SK-N-MC (cell line): ENCODE results near the gene AIF1.

Source experiments
- DNase-seq: peaks from one replicate; pipeline ENCODE4 v3.0.0-alpha.2; 2011; ENCODE audit warnings: low read depth, low spot score
- H3K27ac ChIP-seq: fragments of 200-600 bp; sonication (generic); 2 replicates; pipeline ENCODE4 v1.5.1; 2016; ENCODE audit warnings: mixed run types
- H3K36me3 ChIP-seq: fragments of 200-600 bp; sonication (generic); 2 replicates; pipeline ENCODE4 v1.6.1; 2017; ENCODE audit warnings: antibody characterized with exemption, low read length, mixed read lengths; ENCODE audit not compliant: insufficient read depth
- H3K4me3 ChIP-seq: fragments of 200-600 bp; sonication (generic); 2 replicates; pipeline ENCODE4 v1.5.1; 2016
- H3K9ac ChIP-seq: fragments of 200-600 bp; sonication (generic); 2 replicates; pipeline ENCODE4 v1.8.0; 2017; ENCODE audit warnings: mixed run types, mixed read lengths; ENCODE audit not compliant: insufficient read length
- H3K9me3 ChIP-seq: fragments of 200-600 bp; sonication (generic); 2 replicates; pipeline ENCODE4 v1.6.1; 2017; ENCODE audit warnings: low read depth, mild to moderate bottlenecking, antibody characterized with exemption, low read length, moderate library complexity, mixed read lengths
- EZH2 ChIP-seq: fragments of 200-600 bp; sonication (generic); IDR thresholded peaks from one replicate; pipeline ENCODE4 v1.6.1; 2017; ENCODE audit warnings: antibody characterized with exemption
- FOXP2 ChIP-seq: optimal IDR thresholded peaks from 2 replicates; pipeline ENCODE3; 2011; ENCODE audit warnings: mild to moderate bottlenecking, moderate library complexity; ENCODE audit not compliant: insufficient read depth; ENCODE audit errors: extremely low read length, control extremely low read depth
- POLR2AphosphoS5 ChIP-seq: IDR thresholded peaks from 2 replicates; pipeline ENCODE4 v1.6.1; 2012; ENCODE audit warnings: mild to moderate bottlenecking, low read depth, low read length, borderline replicate concordance

AIF1 gene

DNA sequence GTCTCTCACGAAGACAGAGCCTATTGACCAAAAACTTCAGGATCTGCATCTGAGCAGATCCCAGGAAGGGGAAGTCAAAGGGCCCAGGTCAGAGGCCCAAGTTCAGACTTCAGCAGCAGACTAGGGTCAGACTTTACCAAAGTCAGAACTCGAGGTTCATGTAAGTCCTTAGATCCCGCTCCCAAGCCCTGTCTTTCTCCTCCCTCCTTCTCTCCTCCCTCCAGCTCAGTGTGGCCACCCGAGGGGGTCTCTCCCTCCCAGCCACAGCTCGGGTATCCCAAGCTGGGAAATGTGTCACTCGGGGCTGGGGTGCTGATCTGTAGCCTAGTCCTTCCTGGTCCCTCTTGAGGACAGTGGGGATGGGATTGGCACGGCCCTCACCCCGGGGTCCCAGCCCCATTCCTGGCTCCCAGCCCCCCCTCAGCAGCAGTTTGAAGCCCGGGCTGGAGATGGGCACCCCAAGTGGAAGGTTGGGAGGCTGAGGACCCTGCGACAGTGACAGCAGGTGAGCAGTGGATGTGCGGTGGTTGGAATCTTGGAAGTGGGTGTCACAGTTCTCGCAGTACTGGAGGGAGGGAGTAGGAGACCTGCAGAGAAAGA is 47.2 kb downstream of the AIF1 start:
- H3K4me3 ChIP-seq, result no peak overlapping the region
- H3K36me3 ChIP-seq, result peaks cover 26% of the 10 kb centered on the region
- peak overlapping the region; percentile 5 for H3K27ac ChIP-seq
- no peak for TF ChIP-seq FOXP2
- no peak for TF ChIP-seq EZH2
- no peak for TF ChIP-seq POLR2AphosphoS5
- no peak for DNase-seq
- H3K9me3 ChIP-seq, result no peaks in the 10 kb centered on the region
- no peak overlapping the region for H3K9ac ChIP-seq

DNA sequence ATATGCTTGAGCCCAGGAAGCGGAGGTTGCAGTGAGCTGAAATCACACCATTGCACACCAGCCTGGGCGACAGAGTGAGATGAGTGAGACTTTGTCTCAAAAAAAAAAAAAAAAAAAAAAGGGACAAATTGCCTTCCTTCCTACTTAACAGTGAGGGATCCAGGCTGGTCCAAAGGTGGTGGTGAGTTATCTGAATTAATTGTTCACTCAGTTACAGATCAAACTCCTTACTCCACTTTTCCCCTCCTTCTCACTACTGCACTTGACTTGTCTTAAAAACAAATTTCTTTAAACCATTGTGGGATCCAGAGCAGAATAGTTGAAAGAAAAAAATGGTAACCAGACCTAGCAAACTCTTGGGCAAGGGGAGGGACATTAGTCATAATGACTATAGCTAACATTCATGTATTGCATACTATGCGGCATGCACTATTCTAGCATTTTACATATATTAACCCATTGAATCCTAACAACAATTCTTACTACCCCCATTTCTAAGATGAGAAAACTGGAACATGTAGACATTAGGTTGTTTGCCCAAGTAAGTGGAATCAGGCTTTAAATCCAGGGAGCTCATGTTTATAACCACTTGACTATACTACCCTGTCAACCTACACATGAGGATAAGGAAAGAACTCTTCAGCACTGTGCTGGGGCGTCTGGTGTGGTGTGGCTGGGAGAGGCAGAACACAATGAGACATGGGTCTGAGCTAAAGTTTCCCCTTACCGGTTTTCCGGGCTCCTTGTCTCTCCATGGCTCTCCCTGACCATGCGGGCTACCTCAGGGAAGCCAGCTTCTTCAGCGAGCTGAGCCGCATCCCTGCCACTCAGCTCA is 48.3 kb downstream of the AIF1 start:
- no peak for TF ChIP-seq FOXP2
- no peak for TF ChIP-seq EZH2
- Histone ChIP-seq H3K9me3 (no peaks in the 10 kb centered on the region), H3K4me3 (peak overlapping the region; percentile 95), H3K9ac (peak overlapping the region; percentile 98), H3K36me3 (peaks cover 37% of the 10 kb centered on the region), H3K27ac (no peak overlapping the region; the same call in 1 of the 2 replicates)
- no peak for DNase-seq

DNA sequence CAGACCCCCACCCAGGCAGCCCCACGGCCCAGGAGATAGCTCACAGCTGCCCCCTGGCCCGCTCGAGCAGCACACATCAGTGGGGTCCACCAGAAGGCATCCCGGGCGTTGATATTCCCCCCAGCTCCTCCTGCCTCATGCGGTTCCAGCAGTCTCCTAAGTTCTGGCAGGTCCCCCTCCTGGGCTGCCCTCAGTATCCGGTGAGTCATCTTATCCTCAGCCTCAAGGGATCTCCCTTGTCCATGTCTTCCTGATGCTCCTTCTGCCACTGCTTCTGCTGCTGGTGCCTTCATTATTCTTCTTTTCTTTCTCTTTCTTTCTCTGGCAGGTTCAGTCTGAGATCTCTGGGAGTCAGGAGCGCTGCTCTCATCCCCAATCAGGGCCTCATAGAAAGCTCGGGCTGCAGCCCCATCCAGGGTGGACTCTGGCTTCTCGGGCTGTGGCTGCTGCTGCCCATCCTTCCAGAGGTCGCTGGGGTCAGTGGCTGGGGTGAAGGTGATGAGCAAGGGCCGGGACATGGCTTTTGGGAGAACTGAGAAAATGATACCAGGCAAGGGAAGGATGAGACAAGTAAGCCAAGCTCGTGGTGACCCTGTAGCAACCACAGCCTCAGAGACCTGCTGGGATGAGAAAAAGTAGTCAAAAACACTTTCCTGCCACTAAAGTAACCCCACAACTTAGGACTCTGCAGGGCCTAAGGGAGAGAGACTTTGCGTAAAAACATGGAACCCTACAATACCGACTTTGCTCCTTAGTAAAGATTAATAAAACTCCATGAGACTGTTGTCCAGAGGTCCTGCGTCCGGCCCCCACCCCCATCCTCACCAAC is 49.1 kb downstream of the AIF1 start:
- TF ChIP-seq FOXP2 (no peak), EZH2 (no peak), POLR2AphosphoS5 (no peak)
- Histone ChIP-seq H3K27ac (peak overlapping the region; percentile 98), H3K36me3 (peaks cover 45% of the 10 kb centered on the region), H3K9me3 (no peaks in the 10 kb centered on the region), H3K9ac (peak overlapping the region; percentile 98), H3K4me3 (peak overlapping the region; percentile 95)
- DNase-seq, result no peak

DNA sequence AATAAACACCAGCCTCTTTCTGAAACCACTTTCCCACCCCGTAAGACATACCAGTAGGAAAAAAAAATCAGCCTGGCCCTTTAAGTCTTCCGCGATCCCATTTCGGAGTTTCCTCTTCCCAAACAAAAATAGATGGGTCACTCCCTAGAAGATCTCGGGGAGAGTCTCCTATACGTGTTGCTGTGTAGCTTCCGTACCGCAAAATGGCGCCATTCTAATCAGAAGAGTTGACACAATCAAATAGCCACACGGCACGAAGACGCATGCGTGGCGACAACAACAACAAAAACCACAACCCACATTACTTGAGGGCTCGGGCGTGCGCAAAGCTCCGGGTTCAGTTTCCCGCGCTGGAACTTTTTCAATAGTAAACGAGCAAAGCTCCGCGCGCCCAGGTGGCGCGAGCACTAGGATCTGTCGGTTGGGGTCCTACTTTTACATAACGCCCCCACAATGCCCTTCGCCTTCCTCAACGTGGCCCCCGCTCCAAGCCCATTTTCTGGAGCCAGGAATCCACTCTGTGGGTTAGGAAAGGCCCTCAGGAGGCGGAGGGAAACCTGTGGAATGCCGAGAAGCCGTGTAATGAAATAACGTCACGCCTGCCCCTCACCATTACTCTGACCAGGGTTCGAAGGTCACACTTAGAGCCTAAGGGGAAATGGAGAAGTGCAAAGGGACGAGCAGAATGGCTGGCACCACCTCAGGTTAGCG is 49.9 kb downstream of the AIF1 start, which contains the start of gene GPANK1:
TSS of gene GPANK1 (minus strand) at position 208 of the 711 bp plus-strand sequence. CDS start 519 bp downstream, outside the sequence.
- peak; percentile 92 for DNase-seq
- H3K9me3 ChIP-seq, result no peaks in the 10 kb centered on the region
- peak within 1 kb of the TSS; percentile 95 for H3K4me3 ChIP-seq
- H3K9ac ChIP-seq, result peak within 1 kb of the TSS; percentile 98
- H3K36me3 ChIP-seq, result peaks cover 53% of the 10 kb centered on the region
- peak within 1 kb of the TSS; percentile 98 for H3K27ac ChIP-seq
- TF ChIP-seq EZH2 (no peak), POLR2AphosphoS5 (peak; percentile 81), FOXP2 (peak; percentile 100)

DNA sequence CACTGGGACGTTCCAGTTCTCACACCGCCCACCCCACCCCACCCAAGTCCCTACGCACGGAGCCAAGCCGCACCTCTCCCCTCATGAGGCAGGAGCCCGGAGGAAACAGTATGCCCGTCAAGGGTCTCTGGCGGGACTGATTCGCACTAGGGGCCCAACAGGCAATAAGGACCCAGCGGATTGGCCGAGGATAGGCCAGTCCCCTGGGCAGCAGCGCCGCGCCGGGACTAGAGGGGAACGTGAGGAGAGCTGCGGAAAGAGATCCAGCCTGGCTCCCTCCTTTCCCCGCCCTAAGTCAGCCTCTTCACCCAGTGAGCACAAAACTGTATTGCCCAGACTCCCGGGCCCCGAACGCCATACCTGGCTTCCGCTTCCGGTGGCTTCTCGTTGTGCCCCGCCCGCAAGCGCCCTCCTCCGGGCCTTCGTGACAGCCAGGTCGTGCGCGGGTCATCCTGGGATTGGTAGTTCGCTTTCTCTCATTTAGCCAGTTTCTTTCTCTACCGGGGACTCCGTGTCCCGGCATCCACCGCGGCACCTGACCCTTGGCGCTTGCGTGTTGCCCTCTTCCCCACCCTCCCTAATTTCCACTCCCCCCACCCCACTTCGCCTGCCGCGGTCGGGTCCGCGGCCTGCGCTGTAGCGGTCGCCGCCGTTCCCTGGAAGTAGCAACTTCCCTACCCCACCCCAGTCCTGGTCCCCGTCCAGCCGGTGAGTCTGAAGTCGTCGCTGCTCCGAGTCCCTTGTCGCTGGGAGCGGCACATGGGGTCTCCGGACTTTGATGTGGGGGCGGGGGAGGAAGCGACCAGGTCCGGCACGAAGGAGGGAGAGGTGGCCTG is 50.7 kb downstream of the AIF1 start, which contains the start of gene CSNK2B:
TSS of gene CSNK2B (plus strand) at position 580 of the 836 bp plus-strand sequence. CDS start 752 bp downstream, outside the sequence.
- Histone ChIP-seq H3K36me3 (peaks cover 61% of the 10 kb centered on the region), H3K4me3 (peak within 1 kb of the TSS; percentile 95), H3K27ac (peak within 1 kb of the TSS; percentile 98), H3K9me3 (no peaks in the 10 kb centered on the region), H3K9ac (peak within 1 kb of the TSS; percentile 98)
- DNase-seq, result peak; percentile 96
- TF ChIP-seq FOXP2 (peak; percentile 88), POLR2AphosphoS5 (peak; percentile 83), EZH2 (no peak)

DNA sequence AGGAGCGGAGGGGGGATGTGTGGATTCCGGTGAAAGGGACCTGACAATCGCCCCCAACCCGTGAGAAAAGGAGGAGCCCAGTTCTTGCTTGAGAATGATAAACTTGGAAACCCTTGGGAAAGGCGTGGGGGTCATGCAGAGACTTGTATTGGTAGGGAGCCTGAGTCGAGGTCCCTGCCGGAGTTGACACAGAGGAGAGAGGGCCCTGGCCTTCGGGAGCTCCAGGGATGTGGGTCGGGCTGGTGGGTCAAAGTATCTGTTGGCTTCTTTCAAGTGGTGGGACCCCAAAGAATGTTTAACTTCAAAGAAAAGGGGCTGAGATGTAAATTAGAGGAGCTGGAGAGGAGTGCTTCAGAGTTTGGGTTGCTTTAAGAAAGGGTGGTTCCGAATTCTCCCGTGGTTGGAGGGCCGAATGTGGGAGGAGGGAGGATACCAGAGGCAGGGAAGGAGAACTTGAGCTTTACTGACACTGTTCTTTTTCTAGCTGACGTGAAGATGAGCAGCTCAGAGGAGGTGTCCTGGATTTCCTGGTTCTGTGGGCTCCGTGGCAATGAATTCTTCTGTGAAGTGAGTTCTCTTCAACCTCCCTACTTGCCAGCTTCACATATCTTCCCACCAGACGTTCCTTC is 51.4 kb downstream of the AIF1 start:
- DNase-seq, result no peak
- Histone ChIP-seq H3K4me3 (peak overlapping the region; percentile 95), H3K9me3 (no peaks in the 10 kb centered on the region), H3K36me3 (peaks cover 68% of the 10 kb centered on the region), H3K27ac (no peak overlapping the region), H3K9ac (peak overlapping the region; percentile 97)
- TF ChIP-seq FOXP2, result no peak
- no peak for TF ChIP-seq EZH2
- no peak for TF ChIP-seq POLR2AphosphoS5
